ENCODE measurements around the gene RNF135.
"Not testable (repeated sequence)": the region's sequence is repeated elsewhere in the genome, so short reads cannot be mapped to it uniquely, and the experiment has no call there.

The RNF135 gene

DNA sequence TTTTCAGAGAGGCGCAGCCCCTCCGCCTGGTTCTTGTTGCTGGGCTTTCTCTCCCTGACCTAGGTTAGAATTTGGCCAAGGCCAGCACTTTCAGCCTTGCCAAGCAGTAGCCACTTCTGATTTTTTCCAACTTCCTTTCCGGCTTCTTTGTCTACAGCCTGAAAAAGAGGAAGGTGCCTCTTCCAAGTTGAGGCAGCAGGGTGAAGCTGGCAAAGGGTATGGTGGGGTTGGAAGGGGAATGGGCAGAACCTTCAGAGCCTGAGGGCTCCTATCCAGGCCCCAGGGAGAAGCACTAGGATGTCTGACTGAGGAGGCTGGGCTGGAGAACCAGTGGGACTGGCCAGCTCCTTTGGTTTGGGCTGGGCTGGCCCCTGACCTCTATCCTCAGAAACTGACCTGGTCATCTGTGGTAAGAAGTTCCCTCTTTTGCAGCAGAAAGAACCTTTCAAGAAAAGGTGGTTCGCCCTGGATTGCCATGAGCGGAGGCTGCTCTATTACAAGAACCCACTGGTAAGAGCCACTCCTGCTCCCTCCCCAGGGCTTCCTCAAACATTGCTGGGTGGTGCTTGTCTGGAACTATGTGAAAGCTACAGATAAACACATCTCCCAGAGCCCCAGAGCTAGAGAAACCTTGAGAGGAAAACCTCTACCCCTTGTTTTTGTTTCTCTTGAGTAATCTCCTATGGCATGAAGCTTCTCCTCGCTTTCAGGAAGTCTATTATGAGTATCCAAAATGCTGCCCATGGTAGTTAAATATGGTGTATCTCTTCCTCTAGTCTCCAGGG, 16.6 kb upstream of the RNF135 start:
- no peak for DNase-seq (ENCODE audit: low read depth)

DNA sequence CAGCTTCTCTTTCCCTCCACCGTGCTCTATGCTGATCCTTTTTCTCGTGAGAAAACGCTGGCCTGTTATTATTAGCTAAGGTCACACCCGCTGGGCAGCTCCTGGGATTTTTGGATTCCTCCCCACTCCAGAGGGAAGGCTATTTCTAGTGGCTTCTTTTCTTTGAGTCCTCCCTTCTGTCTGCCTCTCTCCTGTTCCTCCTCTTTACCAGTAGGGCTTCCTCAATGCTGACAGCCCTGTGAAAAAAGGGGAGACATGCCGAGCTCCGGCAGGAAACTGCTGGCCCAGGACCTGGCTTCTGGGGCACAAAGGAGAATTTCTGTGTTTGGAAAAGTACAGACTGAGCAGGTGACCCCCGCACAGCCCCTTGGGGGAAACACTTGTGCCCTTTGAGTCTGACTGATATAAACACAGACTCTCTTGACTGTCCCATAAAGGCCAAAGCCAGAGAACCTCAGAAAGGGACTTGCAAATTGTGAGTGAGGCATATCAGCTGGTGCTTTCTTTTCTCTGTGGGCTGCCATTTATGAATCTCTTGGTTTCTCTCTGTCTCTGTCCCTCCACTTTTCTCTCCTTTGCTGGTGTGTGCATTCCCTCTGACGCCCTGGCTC, 14.0 kb upstream of the RNF135 start:
- DNase-seq (ENCODE audit: low read depth), result no peak

GRCh38 chr17:30957741-30958140, 13.1 kb upstream of the RNF135 start:
- no peak for DNase-seq (ENCODE audit: low read depth)

DNA sequence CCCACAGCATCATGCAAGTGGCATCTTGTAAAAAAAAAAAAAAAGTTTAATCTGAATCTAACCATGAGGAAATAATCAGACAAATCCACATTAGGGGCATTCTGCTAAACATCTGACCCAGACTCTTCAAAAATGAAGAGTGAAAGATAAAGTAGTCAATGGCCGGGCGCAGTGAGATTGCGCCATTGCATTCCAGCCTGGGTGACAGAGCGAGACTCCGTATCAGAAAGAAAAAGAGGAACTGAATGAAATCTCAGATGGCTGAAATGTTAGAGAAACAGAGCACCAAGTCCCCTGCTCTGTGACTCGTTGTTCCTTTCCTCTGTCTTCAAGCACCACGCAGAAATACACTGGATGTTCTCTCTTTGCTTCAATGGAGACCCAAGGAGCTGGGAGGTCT, 12.7 kb upstream of the RNF135 start:
- no peak for DNase-seq (ENCODE audit: low read depth)

- no peak for DNase-seq (ENCODE audit: low read depth)
These were observed 9.3 kb upstream of the RNF135 start for GRCh38 chr17:30961209-30962188.

GRCh38 chr17:30964312-30964711, 6.5 kb upstream of the RNF135 start:
- not testable (repeated sequence) for DNase-seq (ENCODE audit: low read depth)

GRCh38 chr17:30964876-30965275, 6.0 kb upstream of the RNF135 start:
- DNase-seq (ENCODE audit: low read depth), result no peak

DNA sequence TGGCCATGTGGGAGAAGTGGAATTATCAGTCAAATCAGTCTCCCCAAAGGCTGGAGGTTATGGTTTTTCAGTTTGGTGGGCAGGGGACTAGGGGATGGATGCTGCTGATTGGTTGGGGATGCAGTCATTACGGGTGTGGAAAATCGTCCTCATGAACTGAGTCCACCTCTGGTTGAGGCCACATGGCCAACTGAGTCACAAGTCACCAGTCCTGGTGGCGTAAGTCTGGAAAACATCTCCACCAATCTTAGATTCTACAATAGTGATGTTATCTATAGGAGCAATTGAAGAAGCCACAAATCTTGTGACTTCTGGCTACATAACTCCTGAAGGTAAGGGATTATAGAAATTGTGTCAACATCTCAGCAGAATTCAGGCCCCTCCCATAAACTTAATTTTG, 5.2 kb upstream of the RNF135 start:
- no peak for DNase-seq (ENCODE audit: low read depth)

DNA sequence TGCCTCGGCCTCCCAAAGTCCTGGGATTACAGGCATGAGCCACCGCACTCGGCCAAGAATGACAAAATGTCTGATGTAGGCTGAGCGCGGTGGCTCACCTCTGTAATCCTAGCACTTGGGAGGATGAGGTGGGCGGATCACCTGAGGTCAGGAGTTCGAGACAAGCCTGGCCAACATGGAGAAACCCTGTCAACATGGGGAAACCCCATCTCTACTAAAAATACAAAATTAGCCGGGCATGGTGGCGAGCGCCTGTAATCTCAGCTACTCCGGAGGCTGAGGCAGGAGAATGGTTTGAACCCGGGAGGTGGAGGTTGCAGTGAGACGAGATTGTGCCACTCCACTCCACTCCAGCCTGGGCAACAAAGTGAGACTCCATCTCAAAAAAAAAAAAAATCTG, 2.9 kb upstream of the RNF135 start:
- DNase-seq (ENCODE audit: low read depth), result not testable (repeated sequence)

GRCh38 chr17:30969989-30970830, 629 bp upstream of the RNF135 start:
- no peak for DNase-seq (ENCODE audit: low read depth)

DNA sequence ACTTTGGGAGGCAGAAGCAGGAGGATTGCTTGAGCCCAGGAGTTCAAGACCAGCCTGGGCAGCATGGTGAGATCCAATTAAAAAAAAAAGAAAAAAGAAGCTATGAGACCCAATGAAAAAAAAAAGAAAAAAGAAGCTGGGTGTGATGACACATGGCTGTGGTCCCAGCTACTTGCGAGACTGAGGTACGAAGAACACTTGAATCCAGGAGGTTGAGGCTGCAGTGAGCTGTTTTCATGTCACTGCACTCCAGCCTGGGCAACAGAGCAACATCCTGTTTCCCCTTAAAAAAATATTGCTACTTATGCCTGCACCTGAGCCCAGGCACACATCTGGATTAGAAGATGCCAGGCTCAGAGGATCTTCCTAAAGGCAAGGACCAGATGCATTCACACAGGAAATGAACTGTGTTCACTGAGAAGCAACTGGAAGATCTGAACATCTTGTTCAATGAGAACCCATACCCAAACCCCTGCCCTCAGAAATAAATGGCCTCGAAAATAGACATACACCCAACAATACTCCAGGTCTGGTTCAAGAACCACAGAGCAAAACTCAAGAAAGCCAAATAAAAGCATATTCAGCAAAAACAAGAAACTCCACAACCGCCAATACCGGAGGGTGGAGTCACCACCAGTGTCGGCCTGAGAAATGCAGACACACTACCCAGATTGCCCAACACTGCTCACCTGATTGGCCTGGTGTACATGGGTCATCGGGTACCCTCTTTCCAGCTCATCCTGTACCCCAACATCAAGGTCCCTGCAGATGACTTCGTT, 4.4 kb downstream of the RNF135 start:
- DNase-seq (ENCODE audit: low read depth), result no peak

- not testable (repeated sequence) for DNase-seq (ENCODE audit: low read depth)
These were observed 9.1 kb downstream of the RNF135 start for GRCh38 chr17:30979919-30980318.

DNA sequence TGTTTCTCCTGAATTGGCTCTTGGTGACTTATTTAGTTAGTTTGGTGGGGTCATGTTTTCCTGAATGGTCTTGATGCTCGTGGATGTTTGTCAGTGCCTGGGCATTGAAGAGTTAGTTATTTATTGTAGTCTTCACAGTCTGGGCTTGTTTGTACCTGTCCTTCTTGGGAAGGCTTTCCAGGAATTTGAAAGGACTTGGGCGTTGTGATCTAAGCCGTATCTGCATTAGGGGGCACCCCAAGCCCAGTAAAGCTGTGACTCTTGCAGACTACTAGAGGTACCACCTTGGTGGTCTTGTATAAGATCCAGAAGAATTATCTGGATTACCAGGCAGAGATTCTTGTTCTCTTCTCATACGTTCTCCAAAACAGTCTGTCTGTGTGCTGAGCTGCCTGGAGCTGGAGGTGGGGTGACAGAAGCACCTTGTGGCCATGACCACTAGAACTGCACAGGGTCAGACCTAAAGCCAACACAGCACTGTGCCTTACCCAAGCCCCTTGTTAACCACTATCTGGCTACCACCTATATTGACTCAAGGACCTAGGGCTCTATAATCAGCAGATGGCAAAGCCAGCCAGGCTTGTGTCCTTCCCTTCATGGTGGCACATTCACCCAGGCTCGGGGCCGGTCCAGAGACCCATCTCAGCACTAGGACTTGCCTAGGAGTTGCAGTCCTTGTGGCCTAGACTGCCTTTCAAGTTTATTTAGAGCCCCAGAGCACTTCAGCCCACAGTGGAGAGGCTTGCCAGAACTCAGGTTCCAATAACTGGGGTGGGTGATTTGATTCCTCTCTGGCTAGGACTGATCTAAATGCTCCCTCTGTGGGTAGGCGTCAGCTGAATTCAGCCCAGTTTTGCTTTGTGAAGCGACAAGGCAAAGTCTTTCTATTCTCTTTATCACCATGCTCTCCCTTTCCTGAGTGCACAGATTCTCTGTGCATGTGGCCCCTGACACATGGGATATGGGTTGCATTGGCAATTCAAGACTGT, 11.0 kb downstream of the RNF135 start:
- no peak for DNase-seq (ENCODE audit: low read depth)

GRCh38 chr17:30982855-30983254, 12.0 kb downstream of the RNF135 start:
- no peak for DNase-seq (ENCODE audit: low read depth)

GRCh38 chr17:30990458-30990857, 19.6 kb downstream of the RNF135 start:
- no peak for DNase-seq (ENCODE audit: low read depth)

DNA sequence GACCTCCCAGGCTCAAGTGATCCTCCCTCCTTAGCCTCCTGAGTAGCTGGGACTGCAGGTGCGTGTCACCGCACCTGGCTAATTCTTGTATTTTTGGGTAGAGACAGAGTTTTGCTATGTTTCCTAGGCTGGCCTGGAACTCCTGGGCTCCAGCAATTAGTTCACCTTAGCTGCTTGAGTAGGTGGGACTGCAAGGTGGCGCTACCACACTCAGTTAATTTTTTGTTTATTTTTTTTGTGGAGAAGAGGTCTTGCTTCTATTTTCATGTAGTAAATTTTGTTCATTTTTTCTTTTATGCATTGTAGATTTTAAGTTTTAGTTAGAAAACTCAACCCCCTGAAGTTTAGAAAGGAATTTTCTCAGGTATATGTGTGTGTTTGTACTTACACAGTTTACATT, 21.7 kb downstream of the RNF135 start:
- DNase-seq (ENCODE audit: low read depth), result no peak

GRCh38 chr17:30995347-30995746, 24.5 kb downstream of the RNF135 start:
- no peak for DNase-seq (ENCODE audit: low read depth)

DNA sequence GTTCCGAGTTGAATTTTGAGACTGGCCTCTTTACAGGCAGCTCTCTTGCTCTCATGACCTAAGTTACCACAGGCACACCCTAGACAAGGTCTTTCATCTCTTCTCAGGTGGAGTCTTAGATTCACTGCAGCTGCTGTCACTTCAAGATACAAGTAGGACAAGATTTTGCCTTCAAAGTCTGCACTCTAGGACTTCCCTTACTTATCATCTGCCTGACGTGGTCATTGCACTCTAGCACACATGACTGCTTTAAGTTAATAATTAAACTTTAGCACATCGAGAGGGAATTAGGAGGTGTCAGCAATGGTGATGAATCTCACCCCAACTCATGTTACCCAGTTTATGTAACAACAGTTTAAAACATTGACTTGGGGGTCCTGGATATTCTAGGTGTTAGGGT, 25.6 kb downstream of the RNF135 start:
- DNase-seq (ENCODE audit: low read depth), result no peak

DNA sequence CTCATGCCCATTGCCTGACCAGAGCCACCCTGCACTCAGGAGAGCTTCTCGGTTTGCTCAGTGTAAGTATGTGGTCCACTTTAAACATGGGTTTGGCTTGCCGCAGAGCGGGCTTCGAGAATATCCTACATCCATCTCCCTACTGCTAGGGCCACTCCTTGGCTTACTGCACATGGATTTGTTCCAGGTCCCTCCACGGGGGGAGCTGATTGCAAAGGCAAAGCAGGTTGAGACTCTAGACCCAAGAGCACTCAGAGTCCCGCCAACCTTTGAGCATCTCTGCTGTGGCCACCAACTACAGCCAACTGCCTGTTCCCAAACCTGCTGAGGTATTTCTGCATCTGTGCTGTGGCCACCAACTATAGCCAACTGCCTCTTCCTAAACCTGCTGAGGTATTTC, 26.4 kb downstream of the RNF135 start:
- DNase-seq (ENCODE audit: low read depth), result no peak

DNA sequence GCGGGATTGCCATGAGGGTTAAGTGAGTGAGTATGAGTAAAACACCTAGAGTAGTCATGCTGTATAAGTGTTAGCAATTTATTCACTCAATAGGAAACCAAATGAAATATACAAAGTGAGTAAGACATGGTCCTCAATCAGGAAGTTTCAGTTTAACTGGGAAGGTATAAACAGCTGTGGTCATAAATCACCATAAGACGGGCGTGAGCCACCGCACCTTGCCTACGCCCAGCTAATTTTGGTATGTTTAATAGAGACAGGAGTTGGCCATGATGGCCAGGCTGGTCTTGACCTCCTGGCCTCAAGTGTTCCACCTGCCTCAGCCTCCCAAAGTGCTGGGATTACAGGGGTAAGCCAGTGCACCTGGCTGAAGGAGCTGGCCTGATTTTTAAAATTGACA, 27.0 kb downstream of the RNF135 start:
- no peak for DNase-seq (ENCODE audit: low read depth)

Measured in activated T-cell treated with anti-CD3 and anti-CD28 coated beads for 48 hours (primary cell).